ENCODE results near the gene ARID5B.

Gene ARID5B

GRCh38 chr10:61992059-61992460 lies 90.6 kb downstream of the ARID5B start:
- DNase-seq = no peak

- peak; percentile 24 for DNase-seq
Measured at GRCh38 chr10:61992671-61993668, 91.5 kb downstream of the ARID5B start.

GRCh38 chr10:61993711-61994401 lies 92.4 kb downstream of the ARID5B start:
- DNase-seq = no peak

- DNase-seq = no peak
Measured at GRCh38 chr10:61994405-61995219, 93.1 kb downstream of the ARID5B start.

GRCh38 chr10:61995220-61995503 lies 93.7 kb downstream of the ARID5B start:
- DNase-seq = no peak

- DNase-seq = no peak
Measured at GRCh38 chr10:61998937-61999336, 97.4 kb downstream of the ARID5B start.

- no peak for DNase-seq
Measured at GRCh38 chr10:62000037-62000603, 98.6 kb downstream of the ARID5B start.

- no peak for DNase-seq
Measured at GRCh38 chr10:62000726-62001125, 99.2 kb downstream of the ARID5B start.

- no peak for DNase-seq
Measured at GRCh38 chr10:62001898-62002297, 100.4 kb downstream of the ARID5B start.

- DNase-seq = no peak
Measured at GRCh38 chr10:62002753-62003152, 101.3 kb downstream of the ARID5B start.

- DNase-seq = no peak
Measured at GRCh38 chr10:62004042-62004441, 102.5 kb downstream of the ARID5B start.

- DNase-seq = no peak
Measured at GRCh38 chr10:62005281-62005680, 103.8 kb downstream of the ARID5B start.

- no peak for DNase-seq
Measured at GRCh38 chr10:62005687-62006086, 104.2 kb downstream of the ARID5B start.

GRCh38 chr10:62007145-62007544 lies 105.6 kb downstream of the ARID5B start:
- DNase-seq = no peak

GRCh38 chr10:62008196-62008595 lies 106.7 kb downstream of the ARID5B start:
- no peak for DNase-seq

- no peak for DNase-seq
Measured at GRCh38 chr10:62008946-62009345, 107.4 kb downstream of the ARID5B start.

GRCh38 chr10:62010366-62010765 lies 108.9 kb downstream of the ARID5B start:
- no peak for DNase-seq

GRCh38 chr10:62011558-62011957 lies 110.1 kb downstream of the ARID5B start:
- no peak for DNase-seq

GRCh38 chr10:62012318-62012717 lies 110.8 kb downstream of the ARID5B start:
- DNase-seq = no peak

GRCh38 chr10:62014510-62014909 lies 113.0 kb downstream of the ARID5B start:
- DNase-seq = no peak

- no peak for DNase-seq
Measured at GRCh38 chr10:62015994-62016393, 114.5 kb downstream of the ARID5B start.

GRCh38 chr10:62016623-62017490 lies 115.4 kb downstream of the ARID5B start:
- no peak for DNase-seq
